Skin epidermis (tissue), 12 donors: Measurements from ENCODE around the gene NEURL1B.

ENCODE experiments used
- H3K27ac ChIP-seq, 21 experiments: fragments of 200-600 bp; sonication (generic) in 11 of 21; one replicate each; pipeline ENCODE4 v1.5.0; 2020; ENCODE audit warnings: mild to moderate bottlenecking in 3 of 21, inconsistent platforms in 2 of 21, moderate library complexity in 2 of 21
- H3K4me3 ChIP-seq, 7 experiments: fragments of 200-600 bp; sonication (generic) in 2 of 7; one replicate each; pipeline ENCODE4 v1.5.0; 2020; ENCODE audit warnings: inconsistent platforms in 2 of 7, mild to moderate bottlenecking in 2 of 7, moderate library complexity in 1 of 7

Gene NEURL1B

DNA sequence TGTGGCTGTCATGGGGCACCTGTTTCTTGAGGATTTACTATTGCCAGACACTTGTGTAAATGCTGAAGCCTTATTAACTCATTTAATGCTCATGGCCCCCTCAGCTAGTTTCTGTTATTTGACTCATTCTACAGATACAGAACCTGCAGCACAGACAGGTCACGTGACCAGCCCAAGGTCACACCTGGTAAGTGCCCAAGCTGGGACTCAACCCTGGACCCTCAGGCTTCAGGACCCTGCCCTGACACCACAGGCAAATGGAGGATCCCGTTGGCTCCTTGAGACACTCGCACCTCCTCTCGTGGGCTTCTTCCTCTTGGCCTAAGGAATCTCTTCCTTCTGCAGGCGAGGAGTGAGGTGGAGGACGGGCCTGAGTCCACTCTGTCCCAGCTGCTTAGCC is 10.6 kb upstream of the NEURL1B start:
- H3K27ac ChIP-seq = no peak overlapping the region
- H3K4me3 ChIP-seq = no peak overlapping the region

- no peak overlapping the region for H3K27ac ChIP-seq
- no peak overlapping the region for H3K4me3 ChIP-seq
Measured at GRCh38 chr5:172630986-172631385, 10.1 kb upstream of the NEURL1B start.

DNA sequence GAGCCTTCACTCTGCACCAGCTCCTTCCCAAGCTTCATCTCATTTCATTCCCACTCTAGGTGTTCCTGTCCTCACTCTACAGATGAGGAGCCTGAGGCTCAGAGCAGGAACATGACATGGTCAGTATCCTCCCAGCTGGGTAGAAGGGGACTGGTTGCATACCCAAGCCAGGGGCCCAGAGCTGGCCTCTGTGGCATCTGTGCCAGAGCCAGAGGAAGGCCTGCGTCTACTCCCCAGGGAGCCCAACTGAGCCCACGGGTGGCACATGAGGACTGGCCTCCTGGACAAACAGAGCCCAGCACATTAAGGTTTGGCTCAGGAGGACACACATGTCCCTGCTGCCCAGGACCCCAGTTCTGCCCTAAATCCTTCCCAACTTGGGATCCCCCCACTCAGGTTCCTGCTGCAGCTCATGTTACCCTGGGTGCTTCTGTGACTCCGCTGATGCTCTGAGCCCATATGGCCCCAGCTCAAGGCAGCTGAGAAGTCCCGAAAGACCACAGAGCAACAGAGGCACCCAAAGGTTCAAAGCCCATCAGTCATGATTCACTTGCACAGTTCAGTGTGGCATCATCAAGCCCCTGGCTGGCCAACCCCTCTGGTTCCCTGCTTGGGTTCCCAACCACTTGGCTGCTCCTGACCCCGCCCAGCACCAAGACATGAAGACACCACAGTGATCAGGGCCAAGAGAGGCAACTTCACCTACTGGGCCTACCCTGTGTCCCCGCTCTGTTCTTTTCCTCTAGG is 8.5 kb upstream of the NEURL1B start:
- Histone ChIP-seq H3K27ac (no peak overlapping the region), H3K4me3 (no peak overlapping the region)

- no peak overlapping the region for H3K27ac ChIP-seq
- H3K4me3 ChIP-seq = no peak overlapping the region
Measured at GRCh38 chr5:172633403-172633970, 7.6 kb upstream of the NEURL1B start.

GRCh38 chr5:172634106-172634899 is 6.8 kb upstream of the NEURL1B start:
- Histone ChIP-seq H3K27ac (no peak overlapping the region), H3K4me3 (no peak overlapping the region)

DNA sequence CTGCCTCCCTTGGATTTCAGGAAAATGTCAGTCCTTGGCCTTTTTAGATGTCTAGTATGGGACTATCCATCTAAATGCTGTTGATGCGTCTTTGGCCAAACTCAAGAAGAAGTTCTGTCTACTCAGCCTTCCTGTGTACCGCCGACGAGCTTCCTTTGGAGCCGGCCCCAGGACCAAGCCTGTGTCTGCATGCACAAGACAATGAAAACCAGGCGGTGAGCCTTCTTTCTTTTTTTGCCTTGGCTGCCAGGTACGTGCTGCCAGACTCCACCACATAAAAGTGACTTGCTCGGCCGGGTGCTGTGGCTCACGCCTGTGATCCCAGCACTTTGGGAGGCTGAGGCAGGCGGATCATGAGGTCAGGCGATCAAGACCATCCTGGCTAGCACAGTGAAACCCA is 6.0 kb upstream of the NEURL1B start:
- H3K4me3 ChIP-seq = no peak overlapping the region
- H3K27ac ChIP-seq = no peak overlapping the region

DNA sequence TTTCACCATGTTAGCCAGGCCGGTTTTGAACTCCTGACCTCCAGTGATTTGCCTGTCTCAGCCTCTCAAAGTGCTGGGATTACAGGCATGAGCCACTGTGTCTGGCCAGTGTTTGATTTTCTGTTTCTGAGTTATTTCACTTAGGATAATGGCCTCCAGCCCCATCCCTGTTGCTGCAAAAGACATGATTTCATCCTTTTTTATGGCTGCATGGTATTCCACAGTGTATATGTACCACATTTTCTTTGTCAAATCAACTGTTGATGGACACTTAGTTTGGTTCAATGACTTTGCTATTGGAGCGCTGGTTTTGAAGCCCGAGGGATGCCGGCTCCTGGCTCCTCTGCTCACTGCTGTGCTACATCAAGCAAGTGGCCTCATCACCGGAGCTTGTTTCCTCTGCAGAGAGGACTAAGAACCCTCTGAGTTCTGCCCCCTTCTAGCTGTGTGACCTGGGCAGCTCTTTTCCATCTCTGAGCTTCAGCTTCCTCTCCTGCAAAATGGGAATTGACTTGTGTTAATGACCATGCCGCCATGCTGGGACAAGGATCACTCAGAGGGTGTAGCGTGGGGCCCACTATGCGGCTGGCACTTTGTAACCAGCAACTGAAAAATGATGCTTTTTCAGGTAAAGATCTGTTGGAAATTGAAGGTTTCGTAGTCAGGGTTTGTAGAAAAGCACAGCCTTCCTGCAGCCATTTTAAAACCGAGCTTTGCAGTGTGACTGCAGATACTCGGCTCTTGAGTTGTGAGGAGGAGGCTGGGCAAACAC is 4.6 kb upstream of the NEURL1B start:
- Histone ChIP-seq H3K27ac (no peak overlapping the region), H3K4me3 (no peak overlapping the region)

- Histone ChIP-seq H3K27ac (peak overlapping the region in 3 of 21 experiments; percentile 19 to 46 (median 40)), H3K4me3 (no peak overlapping the region)
Measured at GRCh38 chr5:172637110-172637580, 3.9 kb upstream of the NEURL1B start.

- peak overlapping the region in 3 of 21 experiments; percentile 19 to 46 (median 40) for H3K27ac ChIP-seq
- H3K4me3 ChIP-seq = no peak overlapping the region
Measured at GRCh38 chr5:172637740-172638139, 3.3 kb upstream of the NEURL1B start.

DNA sequence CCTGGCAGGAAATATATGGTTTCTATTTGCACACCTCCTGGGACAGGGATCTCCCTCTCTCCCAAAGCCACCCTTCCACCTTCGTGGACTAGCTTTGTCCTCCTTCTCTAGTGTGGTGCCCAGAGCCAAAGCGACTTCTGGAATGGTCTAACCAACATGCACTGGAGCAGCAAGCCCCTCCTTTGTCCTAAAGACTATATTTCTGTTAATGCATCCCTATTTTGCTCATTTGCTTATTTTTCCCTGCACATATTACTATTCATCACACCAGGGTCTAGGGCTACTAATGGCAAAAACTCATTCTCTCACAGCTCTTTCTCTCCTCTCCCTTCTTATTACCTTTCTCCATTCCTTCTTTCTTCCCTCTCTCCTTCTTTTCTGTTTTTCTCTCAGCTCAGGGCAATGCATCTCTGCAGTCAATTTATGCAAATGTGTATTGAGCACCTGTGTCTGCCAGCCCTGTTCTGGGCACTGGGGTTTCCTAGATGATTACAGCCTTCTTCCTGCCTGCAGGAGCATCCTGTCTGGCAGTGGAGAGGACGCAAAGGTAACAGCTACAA is 2.8 kb upstream of the NEURL1B start:
- Histone ChIP-seq H3K4me3 (no peak overlapping the region), H3K27ac (no peak overlapping the region)

GRCh38 chr5:172640139-172640538 is 924 bp upstream of the NEURL1B start:
- peak overlapping the region in 1 of 7 experiments; percentile 44 for H3K4me3 ChIP-seq
- peak overlapping the region in 5 of 21 experiments; percentile 43 to 72 (median 64) for H3K27ac ChIP-seq

DNA sequence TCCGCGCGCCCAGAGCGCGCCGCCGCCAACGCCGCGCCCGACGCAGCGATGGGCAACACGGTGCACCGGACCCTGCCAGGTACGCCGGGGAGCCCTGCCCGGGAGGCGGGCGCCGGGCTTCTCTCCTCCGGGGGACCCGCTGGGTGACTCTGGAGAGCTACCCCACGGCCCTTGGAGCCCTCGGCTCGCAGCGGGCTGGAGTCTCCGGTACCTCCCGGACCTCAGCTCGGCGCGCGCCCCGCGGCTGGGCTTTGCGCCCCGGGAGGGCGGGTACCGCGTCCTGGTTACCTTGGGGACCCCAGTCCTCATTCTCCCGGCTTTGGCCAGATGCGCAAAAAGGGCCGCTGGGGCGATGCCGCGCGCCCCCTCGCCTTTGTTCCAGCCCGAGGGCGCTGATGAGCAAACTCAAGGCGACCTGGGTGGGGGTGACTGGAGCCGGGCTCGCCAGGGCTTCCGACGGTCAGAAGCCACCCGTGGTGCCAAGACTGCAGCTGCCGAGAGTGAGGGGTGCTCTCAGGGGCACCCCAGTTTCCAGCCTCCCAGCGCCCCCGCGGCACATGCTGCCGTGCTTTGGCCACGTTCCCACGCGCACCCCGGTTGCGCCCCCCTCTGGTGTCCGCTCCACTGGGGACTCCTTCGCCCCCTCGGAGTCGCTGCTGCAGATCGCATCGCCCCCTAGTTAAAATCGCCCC is 442 bp downstream of the NEURL1B start:
- Histone ChIP-seq H3K4me3 (peak overlapping the region; percentile 44 to 83 (median 70)), H3K27ac (peak overlapping the region in 20 of 21 experiments; percentile 37 to 89 (median 75))

DNA sequence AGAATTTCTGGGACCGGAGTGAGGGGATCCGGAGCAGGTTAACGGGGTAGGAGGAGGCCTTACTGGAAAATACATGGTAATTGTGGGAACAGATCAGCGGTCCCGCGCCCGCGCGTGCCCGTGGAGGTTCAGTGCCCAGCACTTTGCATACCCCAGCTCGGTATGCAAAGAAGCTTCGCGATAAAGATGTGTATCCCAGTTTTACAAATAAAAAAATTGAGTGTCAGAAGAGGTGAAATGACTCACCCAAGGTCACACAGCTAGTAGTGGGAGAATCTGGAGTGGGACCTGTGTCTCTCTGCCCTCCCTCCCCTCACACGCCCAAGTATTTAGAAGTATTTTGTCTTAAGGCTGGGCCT is 967 bp downstream of the NEURL1B start:
- Histone ChIP-seq H3K27ac (peak overlapping the region in 18 of 21 experiments; percentile 37 to 89 (median 77)), H3K4me3 (peak overlapping the region; percentile 44 to 83 (median 70))

DNA sequence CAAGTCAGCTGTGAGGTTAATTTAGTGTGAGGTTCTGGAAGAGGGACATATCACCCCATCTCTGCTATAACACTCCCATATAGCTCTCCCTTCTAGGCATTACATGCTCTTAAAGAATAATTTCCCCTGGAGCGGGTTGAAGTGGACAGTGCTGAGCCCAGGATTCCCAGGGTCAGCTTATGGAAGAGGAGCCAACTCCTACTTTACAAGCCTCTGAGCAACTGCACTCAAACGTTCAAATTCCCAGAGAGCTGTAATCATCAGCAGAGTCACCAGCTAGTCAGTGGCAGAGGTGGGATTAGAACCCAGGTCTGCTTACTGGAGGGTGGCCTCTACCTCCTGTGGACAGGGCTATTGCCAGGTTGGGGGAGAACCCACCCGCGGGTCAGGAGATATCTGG is 1.4 kb downstream of the NEURL1B start:
- Histone ChIP-seq H3K27ac (peak overlapping the region in 13 of 21 experiments; percentile 9 to 89 (median 79)), H3K4me3 (peak overlapping the region; percentile 44 to 83 (median 70))

GRCh38 chr5:172642926-172643871 is 2.1 kb downstream of the NEURL1B start:
- peak overlapping the region in 13 of 21 experiments; percentile 9 to 89 (median 79) for H3K27ac ChIP-seq
- H3K4me3 ChIP-seq = peak overlapping the region; percentile 8 to 76 (median 65)

DNA sequence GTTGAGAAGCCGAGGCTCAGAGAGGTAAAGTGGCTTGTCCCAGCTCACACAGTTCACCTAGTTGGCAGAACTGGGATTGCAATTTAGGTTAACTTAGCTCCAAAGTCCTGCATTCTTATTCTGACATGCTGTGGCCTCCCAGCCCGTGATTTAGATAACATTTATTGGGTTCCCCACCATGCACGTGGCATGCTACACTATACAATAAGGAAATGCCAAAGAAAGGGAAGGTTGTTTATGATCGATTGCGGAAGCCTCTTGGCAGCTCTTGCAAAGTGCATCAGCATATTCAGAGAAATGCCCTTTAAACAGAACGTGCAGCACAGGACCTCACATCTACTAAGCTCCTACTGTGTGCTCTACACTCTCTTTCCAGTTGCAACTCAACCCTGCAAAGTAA is 3.2 kb downstream of the NEURL1B start:
- no peak overlapping the region for H3K27ac ChIP-seq
- no peak overlapping the region for H3K4me3 ChIP-seq

GRCh38 chr5:172644711-172645110 is 3.6 kb downstream of the NEURL1B start:
- no peak overlapping the region for H3K4me3 ChIP-seq
- peak overlapping the region in 1 of 21 experiments; percentile 38 for H3K27ac ChIP-seq
